Thyroid gland (tissue), 4 donors: ENCODE data around the gene SLC7A1. TPM values are rescaled to one million over a fixed set of nuclear protein-coding genes. Genes with fewer than 3 reads are reported as not detected.

ENCODE experiments used
- DNase-seq, 2 donors: peaks; one replicate each; pipeline ENCODE4 v3.0.0-alpha.2; 2019
- H3K27ac ChIP-seq, 3 donors: fragments of 200-600 bp; sonication (generic); 1 replicate in 2 of 3; 2 replicates in 1 of 3; pipeline ENCODE4 v1.5.1; 2016 to 2019; ENCODE audit warnings: mild to moderate bottlenecking in 1 of 3, moderate library complexity in 1 of 3
- H3K27me3 ChIP-seq: fragments of 200-600 bp; sonication (generic); one replicate; pipeline ENCODE4 v1.5.1; 2019
- H3K36me3 ChIP-seq, 2 donors: fragments of 200-600 bp; sonication (generic); one replicate each; pipeline ENCODE4 v1.5.1; 2016 to 2019
- H3K4me1 ChIP-seq, 2 donors: fragments of 200-600 bp; sonication (generic); one replicate each; pipeline ENCODE4 v1.5.1; 2017 to 2019
- H3K4me3 ChIP-seq, 3 donors: fragments of 200-600 bp; sonication (generic); replicated peaks in 1 of 3; 1 replicate in 2 of 3; 2 replicates in 1 of 3; pipeline ENCODE4 v1.5.1; 2016; ENCODE audit warnings: mild to moderate bottlenecking in 1 of 3
- H3K9me3 ChIP-seq: fragments of 200-600 bp; sonication (generic); one replicate; pipeline ENCODE4 v1.5.1; 2017
- POLR2A ChIP-seq, 2 donors: fragments of 450-650 bp; IDR thresholded peaks; one replicate each; pipeline ENCODE4 v1.6.1; 2017; ENCODE audit warnings: antibody characterized with exemption in 2 of 2, mild to moderate bottlenecking in 2 of 2, moderate library complexity in 1 of 2
- WGBS, 2 donors: methylation state at CpG; one replicate each; pipeline ENCODE4 v1.1.5; 2017; 5-methylcytosine and 5-hydroxymethylcytosine counted together
- intact Hi-C: fragments of 100-400 bp; cut with DNase I; formaldehyde crosslinking; loops from one replicate; pipeline ENCODE4 v1.15.1; 2023
- total RNA-seq, 4 donors: library from RNA; depleted of rRNA; stranded (reverse); fragments of >200 nt; gene quantifications; one replicate each; pipeline ENCODE4 v1.2.3, GENCODE V29; 2016
- TF ChIP-seq, protein P1 (sequence below), 6 experiments: fragments of 200-600 bp in 3 of 6; fragments of 450-650 bp in 3 of 6; sonication (generic) in 3 of 6; IDR thresholded peaks; one replicate each; pipeline ENCODE4 v1.5.1; 2016 to 2019; ENCODE audit warnings: antibody characterized with exemption in 6 of 6, mild to moderate bottlenecking in 2 of 6, inconsistent platforms in 1 of 6, moderate library complexity in 1 of 6

The SLC7A1 gene
- total RNA-seq, 4 donors from 2014 or later, result 12.9 to 31.2 (median 22.5) TPM

DNA sequence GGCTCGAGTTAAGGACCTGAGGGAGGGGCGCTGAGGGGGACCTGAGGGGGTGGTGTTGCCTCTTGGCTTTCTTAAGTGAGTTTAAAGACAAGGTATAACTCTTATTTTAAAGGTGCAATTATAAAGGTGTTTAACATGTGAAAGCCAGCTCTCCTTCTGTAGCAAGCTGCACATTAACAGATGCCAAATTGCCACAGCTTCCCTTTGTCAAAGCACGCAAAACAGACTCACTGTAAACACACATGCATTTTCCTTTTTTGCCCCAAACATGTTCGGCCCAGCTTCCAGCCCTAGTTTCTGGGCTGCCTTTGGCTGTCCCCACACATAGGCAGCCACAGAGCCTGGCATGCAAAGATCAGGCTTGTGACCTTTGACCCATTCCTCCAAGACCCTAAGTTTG lies 111.9 kb downstream of the SLC7A1 start:
- H3K4me3 ChIP-seq, result no peak overlapping the region
- no peaks in the 10 kb centered on the region for H3K36me3 ChIP-seq
- H3K27me3 ChIP-seq, result no peaks in the 10 kb centered on the region
- H3K27ac ChIP-seq, result no peak overlapping the region
- TF ChIP-seq POLR2A (IDR thresholded peaks at IDR 0.05), result no peak
- TF ChIP-seq, protein P1, sequence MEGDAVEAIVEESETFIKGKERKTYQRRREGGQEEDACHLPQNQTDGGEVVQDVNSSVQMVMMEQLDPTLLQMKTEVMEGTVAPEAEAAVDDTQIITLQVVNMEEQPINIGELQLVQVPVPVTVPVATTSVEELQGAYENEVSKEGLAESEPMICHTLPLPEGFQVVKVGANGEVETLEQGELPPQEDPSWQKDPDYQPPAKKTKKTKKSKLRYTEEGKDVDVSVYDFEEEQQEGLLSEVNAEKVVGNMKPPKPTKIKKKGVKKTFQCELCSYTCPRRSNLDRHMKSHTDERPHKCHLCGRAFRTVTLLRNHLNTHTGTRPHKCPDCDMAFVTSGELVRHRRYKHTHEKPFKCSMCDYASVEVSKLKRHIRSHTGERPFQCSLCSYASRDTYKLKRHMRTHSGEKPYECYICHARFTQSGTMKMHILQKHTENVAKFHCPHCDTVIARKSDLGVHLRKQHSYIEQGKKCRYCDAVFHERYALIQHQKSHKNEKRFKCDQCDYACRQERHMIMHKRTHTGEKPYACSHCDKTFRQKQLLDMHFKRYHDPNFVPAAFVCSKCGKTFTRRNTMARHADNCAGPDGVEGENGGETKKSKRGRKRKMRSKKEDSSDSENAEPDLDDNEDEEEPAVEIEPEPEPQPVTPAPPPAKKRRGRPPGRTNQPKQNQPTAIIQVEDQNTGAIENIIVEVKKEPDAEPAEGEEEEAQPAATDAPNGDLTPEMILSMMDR (IDR thresholded peaks at IDR 0.05), result no peak
- peaks cover 5 to 9% of the 10 kb centered on the region in 2 donors for H3K4me1 ChIP-seq
- 64 to 76% methylated on average over 4 of the region's 4 CpGs for WGBS, 2 donors
- intact Hi-C loops, result no loop called here
- DNase-seq, result no peak
- H3K9me3 ChIP-seq, result no peaks in the 10 kb centered on the region

DNA sequence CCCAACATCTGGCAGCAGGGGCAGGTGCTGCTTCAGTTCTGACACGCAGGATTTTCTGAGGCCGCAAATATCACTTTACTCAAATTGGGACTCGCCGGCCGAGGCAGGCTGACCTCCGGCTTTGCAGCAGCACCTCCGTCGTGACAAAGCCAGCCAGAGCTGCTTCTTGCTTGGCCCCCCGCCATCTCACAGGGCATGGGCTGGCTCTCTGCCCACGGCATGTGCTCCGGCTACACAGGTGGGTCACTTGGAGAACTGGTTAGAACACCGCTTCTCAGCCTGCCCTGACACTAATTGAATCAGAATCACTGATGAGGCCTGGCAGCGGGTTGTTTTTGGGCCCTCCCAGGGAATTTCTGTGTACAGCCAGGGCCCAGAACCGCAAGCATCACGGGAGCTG lies 112.3 kb downstream of the SLC7A1 start:
- peak; percentile 95 to 97 for DNase-seq
- no peaks in the 10 kb centered on the region for H3K36me3 ChIP-seq
- no peak overlapping the region for H3K27ac ChIP-seq
- TF ChIP-seq, protein P1 (IDR thresholded peaks at IDR 0.05), result no peak
- TF ChIP-seq POLR2A (IDR thresholded peaks at IDR 0.05), result no peak
- H3K27me3 ChIP-seq, result no peaks in the 10 kb centered on the region
- peaks cover 5 to 9% of the 10 kb centered on the region in 2 donors for H3K4me1 ChIP-seq
- intact Hi-C loops, result no loop called here
- no peaks in the 10 kb centered on the region for H3K9me3 ChIP-seq
- no peak overlapping the region for H3K4me3 ChIP-seq
- 41 to 48% methylated on average over 8 to 14 of the region's 15 CpGs for WGBS, 2 donors

DNA sequence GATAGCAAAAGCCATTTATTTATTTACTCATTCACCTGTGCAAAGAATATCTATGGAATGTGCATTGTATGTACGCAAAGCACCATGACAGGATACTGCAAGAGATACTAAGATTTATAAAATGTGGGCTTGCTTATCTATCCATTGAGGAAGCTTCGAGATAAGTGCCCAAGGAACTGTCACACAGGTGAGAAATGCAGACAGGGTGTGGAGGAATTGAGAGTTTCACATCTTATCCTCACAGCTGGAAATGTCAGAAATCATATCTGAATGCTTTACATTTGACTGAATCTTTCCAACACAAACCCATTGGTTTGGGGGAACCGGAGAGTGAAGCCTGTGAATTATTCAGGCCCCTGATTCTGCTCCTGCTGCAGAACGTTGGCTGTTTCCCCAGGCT lies 113.0 kb downstream of the SLC7A1 start:
- no peaks in the 10 kb centered on the region for H3K27me3 ChIP-seq
- intact Hi-C loops, result no loop called here
- H3K27ac ChIP-seq, result no peak overlapping the region
- H3K4me1 ChIP-seq, result peaks cover 5 to 9% of the 10 kb centered on the region in 2 donors
- 83 to 84% methylated on average over 4 of the region's 4 CpGs for WGBS, 2 donors
- H3K9me3 ChIP-seq, result no peaks in the 10 kb centered on the region
- no peaks in the 10 kb centered on the region for H3K36me3 ChIP-seq
- TF ChIP-seq, protein P1 (IDR thresholded peaks at IDR 0.05), result no peak
- no peak for TF ChIP-seq POLR2A (IDR thresholded peaks at IDR 0.05)
- DNase-seq, result no peak
- no peak overlapping the region for H3K4me3 ChIP-seq

DNA sequence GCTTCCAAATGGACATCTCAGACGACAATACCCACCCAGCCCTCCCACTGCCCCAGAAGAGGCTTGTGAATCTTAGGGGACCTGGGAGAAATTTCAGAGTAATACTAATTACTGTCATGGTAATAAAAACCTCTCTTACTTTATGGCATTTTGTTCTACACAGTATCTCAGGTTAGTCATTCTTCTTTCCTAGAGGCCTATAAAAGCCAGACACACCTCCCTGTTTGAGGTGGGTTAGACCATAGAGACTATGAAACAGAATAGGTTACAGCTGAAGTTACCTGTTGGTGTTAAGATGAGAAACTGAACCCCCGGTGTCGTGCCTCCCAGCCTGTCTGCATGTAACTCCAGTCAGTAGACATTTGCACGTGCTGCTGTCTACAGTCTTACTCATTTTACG lies 113.9 kb downstream of the SLC7A1 start:
- Histone ChIP-seq H3K27me3 (no peaks in the 10 kb centered on the region), H3K4me1 (peaks cover 5 to 9% of the 10 kb centered on the region in 2 donors), H3K4me3 (no peak overlapping the region), H3K9me3 (no peaks in the 10 kb centered on the region), H3K36me3 (no peaks in the 10 kb centered on the region), H3K27ac (no peak overlapping the region)
- intact Hi-C loops, result no loop called here
- WGBS, 2 donors, result 96 to 98% methylated on average over 5 of the region's 5 CpGs
- DNase-seq, result no peak
- TF ChIP-seq POLR2A (IDR thresholded peaks at IDR 0.05), result no peak
- TF ChIP-seq, protein P1 (IDR thresholded peaks at IDR 0.05), result no peak

DNA sequence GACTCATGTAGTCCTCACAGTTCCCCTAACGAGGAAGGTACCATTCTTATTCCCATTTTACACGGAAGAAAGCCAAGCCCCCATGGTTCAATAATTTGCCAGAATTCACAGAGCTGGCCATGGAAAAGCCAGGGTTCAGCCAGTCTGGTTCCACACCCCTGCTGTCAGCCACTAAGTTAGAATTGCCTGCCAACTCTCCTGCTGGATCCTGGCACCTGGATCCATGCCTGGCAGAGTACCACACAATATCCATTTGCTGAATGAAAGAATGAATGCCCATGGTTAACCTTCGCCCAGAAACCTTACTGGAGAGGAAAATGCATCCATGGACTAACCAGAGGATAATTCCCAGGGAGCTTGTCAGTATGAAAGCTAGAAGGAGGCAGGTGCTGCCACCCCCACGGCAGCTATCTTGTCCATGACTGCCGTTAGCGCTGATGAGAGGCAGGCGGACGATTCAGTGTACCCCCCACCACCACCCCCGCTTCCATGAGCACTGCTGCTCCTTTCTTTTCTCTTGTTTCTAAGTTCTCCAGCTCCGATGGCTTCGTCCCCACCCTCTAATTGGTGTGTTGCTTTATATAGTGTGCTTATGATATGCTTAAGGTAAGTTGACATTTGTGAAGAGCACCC lies 114.5 kb downstream of the SLC7A1 start:
- H3K4me3 ChIP-seq, result no peak overlapping the region
- intact Hi-C loops, result no loop called here
- H3K4me1 ChIP-seq, result peaks cover 5 to 9% of the 10 kb centered on the region in 2 donors
- WGBS, 2 donors, result 80 to 85% methylated on average over 11 of the region's 11 CpGs
- TF ChIP-seq POLR2A (IDR thresholded peaks at IDR 0.05), result no peak
- TF ChIP-seq, protein P1 (IDR thresholded peaks at IDR 0.05), result no peak
- no peaks in the 10 kb centered on the region for H3K36me3 ChIP-seq
- no peaks in the 10 kb centered on the region for H3K27me3 ChIP-seq
- H3K9me3 ChIP-seq, result no peaks in the 10 kb centered on the region
- DNase-seq, result no peak
- no peak overlapping the region for H3K27ac ChIP-seq
